Activated CD4-positive, alpha-beta T cell treated with anti-CD3 and anti-CD28 coated beads, Interleukin-2, amount 50 U/mL, for 24 hours (primary cell): ENCODE measurements around the gene WDR83.
A peak's percentile ranks its signal among the peaks of the same experiment; 100 is the strongest.
"Not testable (repeated sequence)": the region's sequence is repeated elsewhere in the genome, so short reads cannot be mapped to it uniquely, and the experiment has no call there.

Experiments used
- DNase-seq, 2 donors: peaks; one replicate each; pipeline ENCODE4 v3.0.0-alpha.2; 2020; ENCODE audit warnings: low read depth in 1 of 2, low spot score in 1 of 2

The WDR83 gene

GRCh38 chr19:12666265-12667048 lies at the start of gene WDR83, which contains the start of gene MAN2B1:
Gene WDR83, plus strand, starts transcription at chr19:12666807. Its CDS starts 2,984 bp downstream, at chr19:12669791.
Gene MAN2B1, minus strand, starts transcription at chr19:12666742. Its CDS starts 41 bp downstream, at chr19:12666701.
- DNase-seq, result peak; percentile 61 to 70

GRCh38 chr19:12617646-12618045 lies 49.0 kb upstream of the WDR83 start:
- DNase-seq, result no peak

- DNase-seq, result not testable (repeated sequence)
These were observed 45.2 kb upstream of the WDR83 start for GRCh38 chr19:12621253-12622024.

- no peak for DNase-seq
These were observed 43.1 kb upstream of the WDR83 start for GRCh38 chr19:12623361-12624031.

- no peak for DNase-seq
These were observed 39.6 kb upstream of the WDR83 start for GRCh38 chr19:12626958-12627357.

GRCh38 chr19:12628040-12629022 lies 38.3 kb upstream of the WDR83 start:
- DNase-seq, result no peak

- DNase-seq, result no peak
These were observed 37.4 kb upstream of the WDR83 start for GRCh38 chr19:12629215-12629614.

GRCh38 chr19:12636631-12637030 lies 30.0 kb upstream of the WDR83 start:
- no peak for DNase-seq

- DNase-seq, result no peak
These were observed 27.9 kb upstream of the WDR83 start for GRCh38 chr19:12638611-12639182.

GRCh38 chr19:12639901-12640613 lies 26.6 kb upstream of the WDR83 start:
- DNase-seq, result peak; percentile 75 to 87

- DNase-seq, result no peak
These were observed 25.2 kb upstream of the WDR83 start for GRCh38 chr19:12641456-12641855.

- DNase-seq, result no peak
These were observed 24.1 kb upstream of the WDR83 start for GRCh38 chr19:12642506-12642905.

- not testable (repeated sequence) for DNase-seq
These were observed 22.9 kb upstream of the WDR83 start for GRCh38 chr19:12643716-12644115.

GRCh38 chr19:12646551-12646950 lies 20.1 kb upstream of the WDR83 start:
- no peak for DNase-seq

GRCh38 chr19:12647047-12647446 lies 19.6 kb upstream of the WDR83 start:
- DNase-seq, result no peak

- peak in 1 of 2 donors; percentile 22 for DNase-seq
These were observed 19.0 kb upstream of the WDR83 start for GRCh38 chr19:12647490-12648071.

GRCh38 chr19:12648088-12648487 lies 18.5 kb upstream of the WDR83 start:
- DNase-seq, result no peak

GRCh38 chr19:12649941-12650340 lies 16.7 kb upstream of the WDR83 start:
- no peak for DNase-seq

GRCh38 chr19:12652219-12652618 lies 14.4 kb upstream of the WDR83 start:
- DNase-seq, result no peak
